DMS79 (cell line): ENCODE data around the gene NACC1.

ENCODE experiments used
- DNase-seq: peaks from one replicate; lab custom pipeline; 2025; lab: John Stamatoyannopoulos, UW

The NACC1 gene

GRCh38 chr19:13100031-13100588 is 18.0 kb upstream of the NACC1 start:
- no peak for DNase-seq

- no peak for DNase-seq
These were observed 17.0 kb upstream of the NACC1 start for GRCh38 chr19:13100841-13101589.

- DNase-seq, result no peak
These were observed 16.3 kb upstream of the NACC1 start for GRCh38 chr19:13101590-13102415.

GRCh38 chr19:13102416-13102665 is 15.7 kb upstream of the NACC1 start:
- DNase-seq, result no peak

GRCh38 chr19:13102666-13103580 is 15.1 kb upstream of the NACC1 start, which contains the start of gene LYL1:
Gene LYL1 (minus strand): TSS chr19:13102858. CDS start chr19:13101171, 1,687 bp downstream.
- DNase-seq, result no peak

GRCh38 chr19:13103581-13104359 is 14.3 kb upstream of the NACC1 start:
- DNase-seq, result no peak

- DNase-seq, result no peak
These were observed 13.7 kb upstream of the NACC1 start for GRCh38 chr19:13104360-13104847.

- no peak for DNase-seq
These were observed 13.0 kb upstream of the NACC1 start for GRCh38 chr19:13104848-13105711.

GRCh38 chr19:13109361-13110098 is 8.5 kb upstream of the NACC1 start:
- DNase-seq, result no peak

GRCh38 chr19:13110099-13110610 is 7.9 kb upstream of the NACC1 start:
- no peak for DNase-seq

GRCh38 chr19:13112555-13112954 is 5.5 kb upstream of the NACC1 start:
- no peak for DNase-seq

GRCh38 chr19:13115936-13116281 is 2.2 kb upstream of the NACC1 start:
- no peak for DNase-seq

- peak; percentile 77 for DNase-seq
These were observed 1.5 kb upstream of the NACC1 start, which contains the start of gene TRMT1 for GRCh38 chr19:13116282-13117175. Gene TRMT1 (minus strand): TSS chr19:13116740. CDS start chr19:13116399, 341 bp downstream.

- DNase-seq, result no peak
These were observed 790 bp upstream of the NACC1 start for GRCh38 chr19:13117176-13117771.

GRCh38 chr19:13118424-13119193 is 545 bp downstream of the NACC1 start:
- DNase-seq, result peak; percentile 21

GRCh38 chr19:13119627-13120026 is 1.6 kb downstream of the NACC1 start:
- DNase-seq, result no peak

- no peak for DNase-seq
These were observed 2.0 kb downstream of the NACC1 start for GRCh38 chr19:13120031-13120430.
